IMR-90 (cell line): ENCODE results near the gene OXLD1. TPM values are rescaled to one million over a fixed set of nuclear protein-coding genes. Genes with fewer than 3 reads are reported as not detected.
A peak's percentile ranks its signal among the peaks of the same experiment; 100 is the strongest.

Experiments used
- ATAC-seq: fragments of 200-7000 bp; cut with Tn5 transposase; 2 replicates; pipeline ENCODE4 v1.9.1; 2020; ENCODE audit warnings: low read depth, mild to moderate bottlenecking, moderate library complexity
- BruUV-seq: library from RNA; stranded (reverse); fragments of 400-500 nt; replicated peaks from 2 replicates; lab custom pipeline; 2021; lab: Mats Ljungman, UMichigan
- CTCF ChIA-PET: fragments of 300-600 bp; formaldehyde crosslinking; extraction: SDS; loops from one replicate; lab custom pipeline; 2021; ENCODE audit warnings: antibody characterized with exemption; lab: Yijun Ruan, JAX
- POLR2A ChIA-PET: fragments of 300-600 bp; sonication (Branson Sonifier 250); formaldehyde crosslinking; loops from one replicate; lab custom pipeline; 2022; ENCODE audit warnings: antibody characterized with exemption; ENCODE audit not compliant: unreplicated experiment; lab: Charles Lee
- DNase-seq: peaks from one replicate; pipeline ENCODE4 v3.0.0; 2013
- H2AFZ ChIP-seq: replicated peaks from 2 replicates; pipeline ENCODE3; 2013; ENCODE audit warnings: low read length, mild to moderate bottlenecking; ENCODE audit not compliant: poor library complexity
- H2AK5ac ChIP-seq: 2 replicates; pipeline ENCODE4 v1.6.1; 2013; ENCODE audit warnings: low read depth, low read length, inconsistent platforms
- H2AK9ac ChIP-seq: replicated peaks from 2 replicates; pipeline ENCODE3; 2013; ENCODE audit warnings: mild to moderate bottlenecking, low read depth, low read length, moderate library complexity; ENCODE audit not compliant: poor library complexity
- H2BK120ac ChIP-seq: 2 replicates; pipeline ENCODE4 v1.6.1; 2013; ENCODE audit warnings: low read depth, low read length, inconsistent platforms
- H2BK15ac ChIP-seq: 3 replicates; pipeline ENCODE4 v1.6.1; 2013; ENCODE audit warnings: low read depth, low read length, inconsistent platforms
- H2BK20ac ChIP-seq: 2 replicates; pipeline ENCODE4 v1.6.1; 2013; ENCODE audit warnings: low read depth, mild to moderate bottlenecking, inconsistent platforms, low read length, moderate library complexity
- H2BK5ac ChIP-seq: 2 replicates; pipeline ENCODE4 v1.6.1; 2013; ENCODE audit warnings: mild to moderate bottlenecking, low read depth, low read length, inconsistent platforms; ENCODE audit not compliant: poor library complexity, severe bottlenecking
- H3K14ac ChIP-seq: replicated peaks from 2 replicates; pipeline ENCODE4 v1.6.1; 2013; ENCODE audit warnings: low read depth, low read length, inconsistent platforms
- H3K18ac ChIP-seq: 2 replicates; pipeline ENCODE4 v1.6.1; 2013; ENCODE audit warnings: low read depth, low read length, control low read depth
- H3K23ac ChIP-seq: 2 replicates; pipeline ENCODE4 v1.6.1; 2013; ENCODE audit warnings: low read depth, low read length, inconsistent platforms
- H3K27ac ChIP-seq: 2 replicates; pipeline ENCODE4 v1.5.1; 2013; ENCODE audit warnings: mild to moderate bottlenecking, control low read depth, low read length; ENCODE audit not compliant: insufficient read depth
- H3K27me3 ChIP-seq: 2 replicates; pipeline ENCODE4 v1.6.1; 2013; ENCODE audit warnings: low read length; ENCODE audit not compliant: control insufficient read depth, insufficient read depth
- H3K36me3 ChIP-seq: 2 replicates; pipeline ENCODE4 v1.6.1; 2013; ENCODE audit warnings: low read length, mixed read lengths; ENCODE audit not compliant: control insufficient read depth, insufficient read depth
- H3K4ac ChIP-seq: 2 replicates; pipeline ENCODE4 v1.6.1; 2013; ENCODE audit warnings: low read depth, low read length, inconsistent platforms
- H3K4me1 ChIP-seq: 2 replicates; pipeline ENCODE4 v1.6.1; 2013; ENCODE audit warnings: low read length, mixed read lengths; ENCODE audit not compliant: control insufficient read depth, insufficient read depth
- H3K4me2 ChIP-seq: 2 replicates; pipeline ENCODE4 v1.6.1; 2013; ENCODE audit warnings: low read depth, mild to moderate bottlenecking, control low read depth, low read length, moderate library complexity
- H3K4me3 ChIP-seq: 2 replicates; pipeline ENCODE4 v1.5.1; 2013; ENCODE audit warnings: low read depth, mild to moderate bottlenecking, control low read depth, low read length, moderate library complexity; ENCODE audit not compliant: insufficient read depth
- H3K56ac ChIP-seq: 2 replicates; pipeline ENCODE4 v1.6.1; 2013; ENCODE audit warnings: low read length, inconsistent platforms; ENCODE audit not compliant: insufficient read depth; ENCODE audit errors: extremely low read depth
- H3K79me1 ChIP-seq, 2 experiments: 2 replicates each; pipeline ENCODE4 v1.6.1; 2013; ENCODE audit warnings: low read length in 2 of 2, inconsistent platforms in 1 of 2, low read depth in 1 of 2
- H3K9ac ChIP-seq: 2 replicates; pipeline ENCODE4 v1.6.1; 2013; ENCODE audit warnings: low read depth, low read length, control low read depth
- H3K9me1 ChIP-seq: 2 replicates; pipeline ENCODE4 v1.6.1; 2013; ENCODE audit warnings: low read length, inconsistent platforms; ENCODE audit not compliant: insufficient read depth
- H3K9me3 ChIP-seq: 2 replicates; pipeline ENCODE4 v1.6.1; 2013; ENCODE audit warnings: low read length; ENCODE audit not compliant: control insufficient read depth, insufficient read depth
- H4K20me1 ChIP-seq: 2 replicates; pipeline ENCODE4 v1.6.1; 2013; ENCODE audit warnings: low read length, inconsistent platforms; ENCODE audit not compliant: insufficient read depth
- H4K5ac ChIP-seq: 2 replicates; pipeline ENCODE4 v1.6.1; 2013; ENCODE audit warnings: mild to moderate bottlenecking, low read depth, low read length, control low read depth
- H4K8ac ChIP-seq, 2 experiments: 2 replicates each; pipeline ENCODE4 v1.6.1; 2013; ENCODE audit warnings: low read depth in 2 of 2, low read length in 2 of 2, control low read depth in 1 of 2, inconsistent platforms in 1 of 2
- H4K91ac ChIP-seq: 2 replicates; pipeline ENCODE4 v1.6.1; 2013; ENCODE audit warnings: low read depth, low read length, inconsistent platforms; ENCODE audit not compliant: insufficient read depth
- CEBPB ChIP-seq: IDR thresholded peaks from 2 replicates; pipeline ENCODE4 v1.6.1; 2012; ENCODE audit warnings: low read depth, low read length, improper control_type of control experiment
- CHD1 ChIP-seq: IDR thresholded peaks from 2 replicates; pipeline ENCODE4 v1.6.1; 2012; ENCODE audit warnings: low read depth, low read length, improper control_type of control experiment
- CTCF ChIP-seq: conservative IDR thresholded peaks from 2 replicates; pipeline ENCODE4 v1.5.1; 2012; ENCODE audit warnings: mild to moderate bottlenecking, low read depth, low read length, improper control_type of control experiment
- ELK1 ChIP-seq: fragments of 150-350 bp; IDR thresholded peaks from 2 replicates; pipeline ENCODE4 v1.6.1; 2016; ENCODE audit warnings: low read depth, mild to moderate bottlenecking, low read length, moderate library complexity, borderline replicate concordance
- FOS ChIP-seq: fragments of 150-350 bp; IDR thresholded peaks from 2 replicates; pipeline ENCODE4 v1.6.1; 2016; ENCODE audit warnings: low read depth, low read length
- MAFK ChIP-seq: IDR thresholded peaks from 2 replicates; pipeline ENCODE4 v1.6.1; 2012; ENCODE audit warnings: low read depth, low read length, improper control_type of control experiment
- MAZ ChIP-seq: IDR thresholded peaks from 2 replicates; pipeline ENCODE4 v1.6.1; 2012; ENCODE audit warnings: low read depth, mild to moderate bottlenecking, low read length, improper control_type of control experiment, moderate library complexity, borderline replicate concordance
- MXI1 ChIP-seq: IDR thresholded peaks from 2 replicates; pipeline ENCODE4 v1.6.1; 2012; ENCODE audit warnings: low read depth, mild to moderate bottlenecking, low read length, moderate library complexity, borderline replicate concordance
- NFE2L2 ChIP-seq: fragments of 150-350 bp; IDR thresholded peaks from 2 replicates; pipeline ENCODE4 v1.6.1; 2016; ENCODE audit warnings: low read depth, mild to moderate bottlenecking, low read length
- POLR2A ChIP-seq: IDR thresholded peaks from 2 replicates; pipeline ENCODE4 v1.6.1; 2012; ENCODE audit warnings: mild to moderate bottlenecking, low read depth, low read length
- RAD21 ChIP-seq: IDR thresholded peaks from 2 replicates; pipeline ENCODE4 v1.6.1; 2012; ENCODE audit warnings: low read length, improper control_type of control experiment
- RCOR1 ChIP-seq: IDR thresholded peaks from 2 replicates; pipeline ENCODE4 v1.6.1; 2012; ENCODE audit warnings: mild to moderate bottlenecking, low read length, improper control_type of control experiment; ENCODE audit not compliant: insufficient replicate concordance
- USF2 ChIP-seq: fragments of 150-350 bp; IDR thresholded peaks from 2 replicates; pipeline ENCODE4 v1.6.1; 2017; ENCODE audit warnings: mild to moderate bottlenecking, antibody characterized with exemption, low read length, low read depth
- WGBS, 2 experiments: methylation state at CpG; one replicate each; pipeline versions ENCODE4 v1.1.5 to v1.1.7; 2013; ENCODE audit warnings: missing lambda C conversion rate in 2 of 2; ENCODE audit not compliant: insufficient read length in 1 of 2; ENCODE audit errors: extremely low coverage in 2 of 2; 5-methylcytosine and 5-hydroxymethylcytosine counted together
- dilution Hi-C: fragments of 300-500 bp; cut with HindIII; formaldehyde crosslinking; loops from one replicate; pipeline ENCODE4 v1.14.3; 2018; ENCODE audit warnings: low sequenced_read_pairs; ENCODE audit not compliant: unreplicated experiment
- in situ Hi-C: fragments of 300-500 bp; cut with MboI; formaldehyde crosslinking; loops from 3 replicates; pipeline ENCODE4 v1.14.3; 2019; ENCODE audit warnings: low sequenced_read_pairs, inconsistent platforms, mixed read lengths
- intact Hi-C: fragments of 100-400 bp; cut with micrococcal nuclease; formaldehyde crosslinking; loops from 2 replicates; pipeline ENCODE4 v1.10.0; 2022
- polyA plus RNA-seq, 3 experiments: library from polyadenylated mRNA; depleted of rRNA; stranded (reverse); fragments of >200 nt; gene quantifications; 2 replicates each; pipeline ENCODE4 v1.2.3, GENCODE V29; 2012; ENCODE audit warnings: low replicate concordance in 1 of 3
- total RNA-seq: library from RNA; depleted of rRNA; stranded (reverse); fragments of >200 nt; gene quantifications from 2 replicates; pipeline ENCODE4 v1.2.3, GENCODE V29; 2012

Gene OXLD1
- total and polyA plus RNA-seq, 2 of the 4 experiments (the other 2 are of a cell fraction) = 9.9 to 22.3 TPM

- peak overlapping the region; percentile 90; the same call in 1 of the 2 replicates for H4K91ac ChIP-seq
- no peak overlapping the region for H3K4me2 ChIP-seq
- no TSS peak for BruUV-seq
- peak overlapping the region; percentile 96 for H2AK9ac ChIP-seq
- peak overlapping the region; percentile 95 for H2AK5ac ChIP-seq
- peaks cover 12% of the 10 kb centered on the region for H3K9me1 ChIP-seq
- WGBS, 2 experiments = 96% methylated on average over 4 of the region's 10 CpGs; no CpG with 5 or more reads in 1 of the 2 experiments
- peaks cover 3% of the 10 kb centered on the region; the same call in 1 of the 2 replicates for H4K20me1 ChIP-seq
- H3K36me3 ChIP-seq = no peaks in the 10 kb centered on the region
- H2BK15ac ChIP-seq = no peak overlapping the region
- intact Hi-C loops (no loop called here), in situ Hi-C loops (no loop called here), dilution Hi-C loops (no loop called here)
- no peak overlapping the region for H3K23ac ChIP-seq
- peaks cover 19% of the 10 kb centered on the region for H3K27me3 ChIP-seq
- H3K18ac ChIP-seq = no peak overlapping the region
- peak; percentile 93 for DNase-seq
- ChIA-PET POLR2A (no interaction called here), CTCF (no interaction called here)
- H4K8ac ChIP-seq = peak overlapping the region in 1 of 2 experiments; percentile 69; a peak in 3 of 4 replicates
- peak overlapping the region; percentile 87 for H3K4ac ChIP-seq
- H2BK120ac ChIP-seq = peak overlapping the region; percentile 91; the same call in 1 of the 2 replicates
- no peak overlapping the region for H3K56ac ChIP-seq
- H3K4me1 ChIP-seq = peaks cover 6% of the 10 kb centered on the region
- no peak overlapping the region for H4K5ac ChIP-seq
- peak; percentile 91 for ATAC-seq
- H3K4me3 ChIP-seq = no peak overlapping the region
- no peak overlapping the region for H3K27ac ChIP-seq
- TF ChIP-seq NFE2L2 (no peak), ELK1 (no peak), MAZ (peak; percentile 51; the same call in 1 of the 2 replicates), MXI1 (no peak), RCOR1 (peak; percentile 56), CTCF (no peak), MAFK (no peak), USF2 (no peak), CEBPB (no peak), POLR2A (no peak), RAD21 (no peak), CHD1 (no peak), FOS (no peak)
- peak overlapping the region; percentile 74 for H2BK5ac ChIP-seq
- H3K9me3 ChIP-seq = peaks cover 8% of the 10 kb centered on the region; the same call in 1 of the 2 replicates
- H2BK20ac ChIP-seq = no peak overlapping the region
- H3K79me1 ChIP-seq = no peaks in the 10 kb centered on the region; a peak in 1 of 4 replicates
- no peak overlapping the region for H3K14ac ChIP-seq
- no peak overlapping the region for H3K9ac ChIP-seq
- H2AFZ ChIP-seq = peak overlapping the region; percentile 89
Observed at GRCh38 chr17:81651692-81652091, 14.7 kb downstream of the OXLD1 start.
